Activated CD8-positive, alpha-beta memory T cell treated with anti-CD3 and anti-CD28 coated beads, Interleukin-2, amount 10 ng/mL, durations not matched to agents 7 days and 5 days (primary cell): Measurements from ENCODE around the gene TEX13A. TPM values are rescaled to one million over a fixed set of nuclear protein-coding genes. Genes with fewer than 3 reads are reported as not detected.
"Not testable (repeated sequence)": the region's sequence is repeated elsewhere in the genome, so short reads cannot be mapped to it uniquely, and the experiment has no call there.

Experiments used
- ATAC-seq: fragments of 150-1000 bp; cut with Tn5 transposase; one replicate; pipeline ENCODE4 v1.10.0; 2021; ENCODE audit warnings: moderate library complexity
- CTCF ChIA-PET: fragments of 350-600 bp; sonication (Branson Sonifier 250); formaldehyde crosslinking; loops from one replicate; lab custom pipeline; 2021; ENCODE audit warnings: antibody characterized with exemption; lab: Charles Lee
- DNase-seq: peaks from one replicate; pipeline ENCODE4 v3.0.0-alpha.2; 2020
- H3K27ac Mint-ChIP-seq: one replicate; pipeline ENCODE4 v1.8.0; 2021; ENCODE audit warnings: mild to moderate bottlenecking, mixed read lengths
- H3K27me3 Mint-ChIP-seq: one replicate; pipeline ENCODE4 v1.8.0; 2021; ENCODE audit warnings: mixed read lengths
- H3K36me3 Mint-ChIP-seq: one replicate; pipeline ENCODE4 v1.8.0; 2021; ENCODE audit warnings: mild to moderate bottlenecking, mixed read lengths
- H3K4me1 Mint-ChIP-seq: one replicate; pipeline ENCODE4 v1.8.0; 2021; ENCODE audit warnings: mixed read lengths
- H3K4me3 Mint-ChIP-seq: one replicate; pipeline ENCODE4 v1.8.0; 2021; ENCODE audit warnings: mild to moderate bottlenecking, moderate library complexity, mixed read lengths
- H3K9me3 Mint-ChIP-seq: one replicate; pipeline ENCODE4 v1.8.0; 2022; ENCODE audit warnings: low read depth, mixed read lengths
- total RNA-seq, 2 experiments: library from RNA; stranded (reverse); gene quantifications; one replicate each; pipeline ENCODE4 v1.2.3, GENCODE V29; 2021

TEX13A gene
- total RNA-seq: not detected

DNA sequence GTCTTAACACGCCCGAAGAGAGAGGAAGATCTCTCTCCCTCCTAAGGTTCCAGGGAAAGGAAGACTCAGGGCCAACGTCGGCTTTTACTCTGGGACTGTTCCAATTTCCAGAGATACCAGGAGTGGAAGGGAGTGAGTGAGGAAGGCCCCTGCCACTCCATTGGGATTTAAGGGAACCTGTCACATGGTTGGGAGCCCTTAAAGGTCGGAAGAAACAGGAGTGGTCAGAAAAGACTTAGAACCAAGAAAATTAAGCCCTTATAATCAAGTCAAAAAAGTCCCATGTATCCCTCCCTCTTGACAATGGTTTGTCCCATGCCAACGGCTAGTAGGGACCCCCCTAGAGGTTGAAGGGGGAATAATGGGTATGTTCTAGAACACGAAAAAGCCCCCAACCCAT is at the start of gene TEX13A:
Gene TEX13A (minus strand): TSS at position 59 of the 400 bp plus-strand sequence. CDS start 297 bp downstream, outside the sequence.
- H3K9me3 Mint-ChIP-seq: no peaks in the 10 kb centered on the region
- H3K27ac Mint-ChIP-seq: no peak within 1 kb of the TSS
- DNase-seq (no peak), ATAC-seq (no peak)
- no peaks in the 10 kb centered on the region for H3K4me1 Mint-ChIP-seq
- H3K27me3 Mint-ChIP-seq: no peaks in the 10 kb centered on the region
- H3K36me3 Mint-ChIP-seq: no peaks in the 10 kb centered on the region
- CTCF ChIA-PET: no interaction called here
- no peak within 1 kb of the TSS for H3K4me3 Mint-ChIP-seq

- DNase-seq: no peak
- H3K36me3 Mint-ChIP-seq: no peaks in the 10 kb centered on the region
- no peak for ATAC-seq
- no peak overlapping the region for H3K4me3 Mint-ChIP-seq
- H3K4me1 Mint-ChIP-seq: no peaks in the 10 kb centered on the region
- no peak overlapping the region for H3K27ac Mint-ChIP-seq
- no peaks in the 10 kb centered on the region for H3K27me3 Mint-ChIP-seq
- no peaks in the 10 kb centered on the region for H3K9me3 Mint-ChIP-seq
- CTCF ChIA-PET: no interaction called here
These were observed 48.9 kb upstream of the TEX13A start for GRCh38 chrX:105269386-105269785.

DNA sequence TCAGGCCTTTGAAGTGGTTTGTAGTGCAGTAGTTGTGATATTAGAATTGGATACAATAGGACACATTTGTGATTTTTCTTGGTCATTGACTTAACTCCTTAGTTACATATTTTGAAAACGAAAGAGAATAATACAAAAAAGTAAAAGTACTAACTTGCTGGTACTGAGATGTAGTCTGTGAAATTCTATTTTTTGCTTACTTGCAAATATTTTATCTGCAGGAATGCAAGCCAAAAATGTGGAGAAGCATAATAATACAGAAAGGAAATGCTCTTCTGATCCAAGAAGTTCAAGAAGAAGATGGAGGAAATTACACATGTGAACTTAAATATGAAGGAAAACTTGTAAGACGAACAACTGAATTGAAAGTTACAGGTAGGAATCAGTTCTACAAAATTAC is 46.7 kb upstream of the TEX13A start:
- H3K4me1 Mint-ChIP-seq: no peaks in the 10 kb centered on the region

DNA sequence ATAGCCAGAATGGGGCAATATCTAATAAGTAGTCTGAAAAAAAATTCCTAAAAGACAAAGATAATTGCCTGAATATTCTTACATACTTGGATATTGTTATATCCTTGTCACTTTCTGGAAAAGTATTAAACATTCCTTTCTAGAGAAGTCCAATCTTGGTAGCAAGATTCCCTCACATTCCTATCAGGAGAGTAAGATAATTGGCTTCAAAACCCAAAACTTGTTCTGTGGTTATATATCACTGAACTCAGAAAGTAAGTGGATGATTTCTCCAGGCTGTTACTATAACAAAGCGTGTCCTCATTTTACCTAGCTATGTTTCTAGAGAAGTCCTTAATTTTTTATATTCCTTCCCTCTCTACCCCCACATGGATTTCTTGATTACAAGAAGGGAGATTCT is 46.0 kb upstream of the TEX13A start:
- CTCF ChIA-PET: no interaction called here
- ATAC-seq (no peak), DNase-seq (no peak)
- Mint-ChIP-seq H3K36me3 (no peaks in the 10 kb centered on the region), H3K27me3 (no peaks in the 10 kb centered on the region), H3K27ac (no peak overlapping the region), H3K4me1 (no peaks in the 10 kb centered on the region), H3K4me3 (no peak overlapping the region), H3K9me3 (no peaks in the 10 kb centered on the region)

More for the DNA sequence above, 46.7 kb upstream of the TEX13A start:
- no peaks in the 10 kb centered on the region for H3K36me3 Mint-ChIP-seq
- ATAC-seq: no peak
- H3K9me3 Mint-ChIP-seq: no peaks in the 10 kb centered on the region
- CTCF ChIA-PET: no interaction called here
- no peaks in the 10 kb centered on the region for H3K27me3 Mint-ChIP-seq
- H3K27ac Mint-ChIP-seq: no peak overlapping the region
- DNase-seq: no peak
- H3K4me3 Mint-ChIP-seq: no peak overlapping the region

- CTCF ChIA-PET: no interaction called here
- DNase-seq: no peak
- no peaks in the 10 kb centered on the region for H3K9me3 Mint-ChIP-seq
- H3K4me1 Mint-ChIP-seq: no peaks in the 10 kb centered on the region
- ATAC-seq: no peak
- no peaks in the 10 kb centered on the region for H3K36me3 Mint-ChIP-seq
- no peaks in the 10 kb centered on the region for H3K27me3 Mint-ChIP-seq
- no peak overlapping the region for H3K27ac Mint-ChIP-seq
- no peak overlapping the region for H3K4me3 Mint-ChIP-seq
These were observed 44.6 kb upstream of the TEX13A start for GRCh38 chrX:105265093-105265492.

GRCh38 chrX:105263801-105264200 is 43.3 kb upstream of the TEX13A start:
- H3K36me3 Mint-ChIP-seq: no peaks in the 10 kb centered on the region
- no peak overlapping the region for H3K4me3 Mint-ChIP-seq
- H3K4me1 Mint-ChIP-seq: no peaks in the 10 kb centered on the region
- H3K9me3 Mint-ChIP-seq: no peaks in the 10 kb centered on the region
- DNase-seq (no peak), ATAC-seq (no peak)
- H3K27me3 Mint-ChIP-seq: no peaks in the 10 kb centered on the region
- H3K27ac Mint-ChIP-seq: no peak overlapping the region
- CTCF ChIA-PET: no interaction called here

GRCh38 chrX:105263171-105263570 is 42.7 kb upstream of the TEX13A start:
- CTCF ChIA-PET: no interaction called here
- Mint-ChIP-seq H3K4me3 (no peak overlapping the region), H3K4me1 (no peaks in the 10 kb centered on the region), H3K36me3 (no peaks in the 10 kb centered on the region), H3K27ac (no peak overlapping the region), H3K9me3 (no peaks in the 10 kb centered on the region), H3K27me3 (no peaks in the 10 kb centered on the region)
- ATAC-seq (no peak), DNase-seq (no peak)

DNA sequence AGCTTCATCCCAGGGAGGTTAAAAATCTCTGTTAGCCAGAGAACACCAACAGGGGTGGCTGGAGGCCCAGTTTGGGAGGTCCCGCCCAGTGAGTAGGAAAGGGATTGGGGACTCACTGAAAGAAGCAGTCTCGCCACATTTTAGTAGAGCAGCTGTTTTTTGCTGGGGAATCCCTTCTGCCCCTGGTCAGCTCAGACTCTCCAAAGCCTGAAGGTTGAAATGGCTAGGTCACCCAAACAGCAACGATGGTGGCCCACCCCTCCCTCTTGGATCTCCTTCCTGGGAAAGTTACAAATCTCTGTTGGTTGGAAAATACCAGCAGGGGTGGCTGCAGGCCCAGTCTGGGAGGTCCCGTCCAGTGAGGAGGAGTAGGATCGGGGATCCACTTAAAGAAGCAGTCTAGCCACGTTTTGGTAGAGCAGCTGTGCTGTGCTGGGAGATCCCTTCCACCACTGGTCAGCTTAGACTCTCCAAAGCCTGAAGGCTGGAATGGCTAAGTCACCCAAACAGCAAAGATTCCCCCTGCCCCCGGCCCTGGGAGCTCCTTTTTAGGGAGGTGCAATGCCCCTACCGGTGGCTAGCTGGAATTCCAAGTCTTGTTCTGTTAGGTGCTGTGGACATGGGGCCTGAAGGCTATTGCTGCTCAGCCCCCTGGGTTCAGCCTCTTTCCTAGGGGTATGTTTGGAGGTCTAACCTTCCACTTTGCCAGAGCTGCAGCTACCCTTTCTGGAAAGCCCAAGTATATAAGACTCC is 40.0 kb upstream of the TEX13A start:
- Mint-ChIP-seq H3K4me1 (no peaks in the 10 kb centered on the region), H3K27ac (no peak overlapping the region), H3K4me3 (no peak overlapping the region), H3K27me3 (no peaks in the 10 kb centered on the region), H3K9me3 (no peaks in the 10 kb centered on the region), H3K36me3 (no peaks in the 10 kb centered on the region)
- DNase-seq (no peak), ATAC-seq (no peak)
- CTCF ChIA-PET: no interaction called here

- no peaks in the 10 kb centered on the region for H3K9me3 Mint-ChIP-seq
- DNase-seq (no peak), ATAC-seq (no peak)
- H3K36me3 Mint-ChIP-seq: no peaks in the 10 kb centered on the region
- no peaks in the 10 kb centered on the region for H3K4me1 Mint-ChIP-seq
- H3K27me3 Mint-ChIP-seq: no peaks in the 10 kb centered on the region
- no peak overlapping the region for H3K27ac Mint-ChIP-seq
- no peak overlapping the region for H3K4me3 Mint-ChIP-seq
- CTCF ChIA-PET: no interaction called here
These were observed 20.6 kb upstream of the TEX13A start for GRCh38 chrX:105241056-105241455.

GRCh38 chrX:105237407-105237806 is 16.9 kb upstream of the TEX13A start:
- H3K9me3 Mint-ChIP-seq, H3K36me3 Mint-ChIP-seq, CTCF ChIA-PET: not testable (repeated sequence)

GRCh38 chrX:105229146-105229545 is 8.7 kb upstream of the TEX13A start:
- ATAC-seq: no peak
- H3K27me3 Mint-ChIP-seq: no peaks in the 10 kb centered on the region
- no peak overlapping the region for H3K4me3 Mint-ChIP-seq
- H3K9me3 Mint-ChIP-seq: no peaks in the 10 kb centered on the region
- no peaks in the 10 kb centered on the region for H3K4me1 Mint-ChIP-seq
- no peaks in the 10 kb centered on the region for H3K36me3 Mint-ChIP-seq
- CTCF ChIA-PET: no interaction called here
- no peak overlapping the region for H3K27ac Mint-ChIP-seq
- DNase-seq: no peak

More at GRCh38 chrX:105237407-105237806, 16.9 kb upstream of the TEX13A start:
- not testable (repeated sequence) for H3K27ac Mint-ChIP-seq, ATAC-seq, H3K4me3 Mint-ChIP-seq, H3K4me1 Mint-ChIP-seq, H3K27me3 Mint-ChIP-seq, DNase-seq

DNA sequence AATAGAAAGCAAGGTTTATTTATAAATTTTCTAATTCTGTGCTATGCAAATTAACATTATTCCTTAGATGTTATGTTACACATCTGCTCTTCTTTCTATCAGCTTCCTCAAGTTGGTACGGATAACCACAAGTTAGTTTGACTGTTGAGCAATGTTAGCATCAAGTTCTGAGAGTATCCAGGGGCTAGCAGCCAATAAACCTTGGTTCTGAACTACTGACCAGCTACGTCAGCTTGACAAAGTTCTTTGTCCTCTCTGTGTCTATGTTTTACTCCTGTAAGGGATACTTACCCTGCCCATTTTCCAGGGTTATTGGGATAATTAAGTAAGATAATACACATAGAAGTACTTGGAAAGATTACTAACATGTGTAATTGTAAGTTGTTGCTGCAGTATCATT is 8.1 kb upstream of the TEX13A start:
- CTCF ChIA-PET: no interaction called here

DNA sequence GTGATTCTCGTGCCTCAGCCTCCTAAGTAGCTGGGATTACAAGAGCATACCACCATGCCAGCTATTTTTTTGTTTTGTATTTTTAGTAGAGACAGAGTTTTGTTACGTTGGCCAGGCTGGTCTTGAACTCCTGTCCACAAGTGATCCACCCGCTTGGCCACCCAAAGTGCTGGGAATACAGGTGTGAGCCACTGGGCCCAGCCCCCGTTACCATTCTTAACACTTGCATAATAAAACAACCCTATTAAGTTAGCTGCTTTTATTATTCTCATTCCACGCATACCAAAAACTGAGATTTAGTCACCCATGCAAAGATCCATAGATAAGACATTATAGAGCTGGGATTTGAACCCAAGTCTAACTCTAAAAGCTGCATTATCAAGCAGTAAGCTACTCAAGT is 6.0 kb upstream of the TEX13A start:
- Mint-ChIP-seq H3K27me3 (no peaks in the 10 kb centered on the region), H3K9me3 (no peaks in the 10 kb centered on the region), H3K27ac (no peak overlapping the region), H3K4me3 (no peak overlapping the region), H3K36me3 (no peaks in the 10 kb centered on the region), H3K4me1 (no peaks in the 10 kb centered on the region)
- CTCF ChIA-PET: no interaction called here
- ATAC-seq (no peak), DNase-seq (no peak)

More for the DNA sequence above, 8.1 kb upstream of the TEX13A start:
- no peaks in the 10 kb centered on the region for H3K36me3 Mint-ChIP-seq
- no peak overlapping the region for H3K4me3 Mint-ChIP-seq
- H3K4me1 Mint-ChIP-seq: no peaks in the 10 kb centered on the region
- ATAC-seq (no peak), DNase-seq (no peak)
- H3K9me3 Mint-ChIP-seq: no peaks in the 10 kb centered on the region
- H3K27ac Mint-ChIP-seq: no peak overlapping the region
- H3K27me3 Mint-ChIP-seq: no peaks in the 10 kb centered on the region

GRCh38 chrX:105221374-105221773 is 880 bp upstream of the TEX13A start:
- Mint-ChIP-seq H3K36me3 (no peaks in the 10 kb centered on the region), H3K4me1 (no peaks in the 10 kb centered on the region), H3K9me3 (no peaks in the 10 kb centered on the region), H3K27ac (no peak overlapping the region), H3K4me3 (no peak overlapping the region), H3K27me3 (no peaks in the 10 kb centered on the region)
- no peak for ATAC-seq
- no peak for DNase-seq
- CTCF ChIA-PET: no interaction called here
